NK-92 (cell line): ENCODE measurements around the gene OSBPL5.

Source experiments
- DNase-seq: peaks from one replicate; lab custom pipeline; 2025; ENCODE audit not compliant: unreplicated experiment; lab: John Stamatoyannopoulos, UW

Gene OSBPL5

DNA sequence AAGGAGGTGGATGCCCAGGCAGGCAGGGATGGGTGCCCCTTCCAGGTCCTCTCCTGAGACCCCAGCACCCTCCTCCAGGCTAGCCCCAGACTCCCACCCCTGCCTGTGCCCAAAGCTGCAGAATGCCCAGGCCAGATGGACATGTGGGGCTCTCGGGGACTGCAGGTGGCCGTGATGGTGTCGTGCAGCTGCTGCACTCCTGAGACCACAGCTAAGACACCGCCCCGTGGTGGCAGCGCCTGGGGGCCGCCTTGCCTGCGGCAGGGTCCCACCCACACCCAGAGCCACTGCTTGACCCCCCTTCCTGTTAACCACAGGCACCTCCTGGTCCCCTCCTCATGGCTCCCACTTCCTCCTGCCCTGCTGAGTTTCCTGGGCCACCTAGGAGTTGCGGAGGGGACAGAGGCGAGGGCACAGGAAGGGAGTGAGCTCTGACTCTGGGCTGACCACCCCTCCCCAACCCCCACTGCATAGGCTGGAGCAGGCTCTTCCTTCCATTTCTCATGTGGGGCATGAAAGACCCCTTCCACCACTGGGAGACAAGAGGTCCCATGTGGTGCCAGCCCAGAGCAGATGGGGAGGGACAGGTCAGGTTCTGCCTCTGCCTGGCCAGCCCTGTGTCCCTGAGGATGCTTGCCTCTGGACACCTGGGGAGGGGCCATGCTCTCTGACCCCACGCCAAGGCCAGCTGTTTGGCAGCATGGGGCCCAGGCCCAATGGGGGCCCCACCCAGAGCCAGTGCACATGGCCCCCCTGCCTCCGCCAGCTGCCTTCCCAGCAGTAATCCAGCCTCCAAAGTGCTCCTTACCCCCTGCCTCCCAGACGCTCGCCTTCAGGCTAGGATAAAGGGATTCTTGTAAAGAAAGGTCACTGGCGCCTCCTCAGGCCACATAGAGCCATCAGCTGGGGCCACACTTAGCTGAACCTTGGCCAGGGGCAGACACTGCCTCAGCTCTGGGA is 29.3 kb downstream of the OSBPL5 start:
- DNase-seq: no peak

DNA sequence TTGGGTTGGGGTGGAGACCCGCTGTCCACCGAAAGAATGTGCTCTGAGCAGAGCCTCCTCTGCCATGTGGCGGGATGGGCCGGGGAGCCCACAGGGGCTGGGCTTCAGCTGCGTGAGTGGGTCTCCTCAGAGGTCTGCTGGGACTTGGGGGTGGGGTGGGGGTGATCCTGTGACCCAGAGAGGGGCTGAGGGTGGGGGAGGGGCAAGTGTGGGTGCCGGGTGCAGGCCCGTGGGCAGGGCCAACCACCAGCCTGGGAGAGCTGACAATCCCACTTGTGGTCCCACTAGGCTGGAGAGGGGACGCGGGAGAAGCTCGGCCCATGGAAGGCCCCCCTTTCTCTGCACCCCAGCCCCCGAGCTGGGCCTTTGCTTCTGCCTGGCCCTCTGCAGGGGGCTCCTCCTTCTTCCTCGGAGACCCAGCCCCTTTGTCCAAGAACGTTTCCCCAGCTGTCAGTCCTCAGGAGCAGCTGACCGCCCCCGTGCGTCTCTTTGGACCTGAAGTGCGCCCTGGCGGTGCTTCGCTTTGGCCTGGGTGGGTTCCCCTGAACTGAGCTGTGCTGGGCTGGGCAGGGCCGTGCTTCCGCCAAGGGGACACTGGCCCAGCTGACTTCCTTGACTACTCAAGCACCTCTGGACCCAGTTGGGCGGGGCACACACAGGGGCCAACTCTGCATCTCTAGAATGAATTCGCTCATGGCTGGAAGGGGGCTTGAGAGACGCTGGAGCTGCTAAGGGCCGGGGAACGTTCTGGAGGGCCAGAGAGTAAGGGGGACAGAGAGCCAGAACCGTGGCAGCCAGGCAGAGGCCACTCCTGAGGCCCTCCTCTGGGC is 30.2 kb downstream of the OSBPL5 start:
- DNase-seq: no peak

DNA sequence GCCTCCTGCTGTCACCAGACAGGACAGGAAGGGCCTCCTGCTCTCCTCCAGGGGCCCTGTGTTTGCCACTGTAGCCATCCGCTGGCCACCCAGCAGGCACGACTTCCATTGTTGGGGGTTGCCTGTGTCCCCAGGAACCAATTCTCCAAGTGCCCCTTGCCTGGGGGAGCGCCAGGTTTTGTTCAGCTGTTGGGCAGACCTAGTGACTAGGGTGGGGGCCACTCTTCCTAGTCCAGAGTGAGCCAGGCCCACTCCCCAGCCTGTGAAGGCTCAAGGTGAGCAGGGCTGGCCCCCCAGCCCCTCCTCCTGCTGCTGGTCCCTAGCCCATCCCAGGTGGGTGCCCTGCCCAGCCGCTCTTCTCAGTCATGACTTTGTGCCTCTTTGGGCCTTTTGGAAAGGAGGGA is 30.9 kb downstream of the OSBPL5 start:
- no peak for DNase-seq

DNA sequence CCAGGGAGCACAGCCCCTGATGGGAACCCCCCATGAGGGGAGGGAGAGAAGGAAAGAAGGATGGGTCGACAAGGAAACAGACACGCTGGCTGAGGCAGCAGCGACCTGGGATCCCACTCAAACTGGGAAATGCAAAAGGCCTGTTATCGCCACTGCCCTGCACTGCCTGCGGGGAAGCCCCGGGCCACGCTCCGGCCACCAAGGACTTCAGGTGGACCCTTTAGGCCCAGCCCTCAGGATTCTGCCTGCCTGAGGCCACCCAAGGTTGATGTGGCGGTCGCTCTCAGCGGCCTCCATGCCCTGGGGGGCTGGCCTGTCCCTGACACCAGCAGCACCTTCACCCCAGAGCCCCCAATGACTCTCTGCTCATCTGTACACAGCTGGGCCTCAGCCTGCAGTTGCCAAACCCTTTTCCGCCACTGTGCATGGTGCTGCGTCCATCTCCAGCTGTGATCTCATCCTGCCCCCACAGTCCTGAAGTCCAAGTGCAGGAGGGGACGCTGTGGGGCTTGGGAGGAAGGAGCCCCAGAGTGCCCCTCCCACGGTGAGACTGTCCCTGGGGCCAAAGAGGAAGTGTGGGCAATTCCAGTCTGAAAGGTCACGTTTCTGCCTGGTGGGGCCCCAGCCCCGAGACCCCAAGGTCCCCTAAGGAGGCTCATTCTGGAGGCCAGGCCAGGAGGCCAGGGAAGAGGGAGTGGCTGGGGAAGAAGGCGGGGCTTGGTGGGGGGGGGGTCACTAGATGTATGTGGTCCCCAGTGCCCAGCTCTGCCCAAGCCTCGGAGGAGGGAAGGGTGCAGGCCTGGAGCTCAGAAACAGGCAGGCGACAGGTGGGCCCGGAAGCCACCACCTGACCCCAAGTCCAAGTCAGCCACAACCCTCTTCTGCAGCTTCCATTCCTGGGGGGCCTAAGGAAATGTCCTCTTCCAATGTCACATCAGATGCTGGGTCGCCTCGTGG is 31.6 kb downstream of the OSBPL5 start:
- no peak for DNase-seq

DNA sequence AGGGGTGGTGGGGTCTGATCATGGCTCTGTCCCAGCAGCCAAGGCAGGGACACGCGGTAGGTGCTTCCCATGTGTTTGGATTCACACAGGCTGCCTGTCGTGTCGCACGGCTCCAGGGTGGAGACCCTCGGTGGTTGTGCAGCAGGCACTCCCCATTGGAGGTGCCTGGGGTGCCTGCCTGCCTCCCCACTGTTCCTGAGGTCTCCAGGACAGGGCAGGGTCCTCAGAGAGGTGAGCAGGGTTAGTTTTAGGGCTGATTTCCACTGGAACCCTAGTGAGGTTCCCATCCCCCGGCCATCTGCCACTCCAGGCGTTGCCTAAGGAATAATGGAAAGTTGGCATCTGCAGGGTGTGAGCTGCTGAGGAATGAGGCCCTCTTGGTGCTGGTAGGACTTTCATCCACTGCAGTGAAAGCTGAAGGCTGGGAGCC is 32.3 kb downstream of the OSBPL5 start:
- DNase-seq: no peak

DNA sequence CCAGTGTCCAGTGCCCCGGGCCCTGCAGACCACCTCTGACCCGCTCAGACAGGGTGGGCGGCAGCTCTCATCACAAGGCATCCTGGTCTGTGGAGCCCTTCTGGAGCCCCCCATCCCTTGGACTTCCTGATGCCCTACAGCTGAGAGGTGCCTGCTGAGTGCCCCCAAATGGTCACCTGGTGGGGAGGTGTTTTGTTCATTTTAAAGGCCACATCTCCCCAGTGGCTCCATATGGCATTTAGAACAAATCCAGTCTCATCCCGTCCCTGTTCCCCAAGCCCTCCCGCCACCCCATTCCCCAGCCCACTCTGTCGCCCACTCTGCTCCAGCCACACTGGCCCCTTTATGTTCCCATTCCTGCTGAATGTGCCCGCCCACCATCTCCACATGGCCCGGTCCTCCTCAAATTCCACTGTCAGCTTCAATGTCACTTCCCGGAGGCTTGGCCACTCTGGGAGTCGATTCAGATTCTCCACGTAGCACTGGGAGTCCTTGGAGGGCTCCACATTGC is 32.8 kb downstream of the OSBPL5 start:
- no peak for DNase-seq

DNA sequence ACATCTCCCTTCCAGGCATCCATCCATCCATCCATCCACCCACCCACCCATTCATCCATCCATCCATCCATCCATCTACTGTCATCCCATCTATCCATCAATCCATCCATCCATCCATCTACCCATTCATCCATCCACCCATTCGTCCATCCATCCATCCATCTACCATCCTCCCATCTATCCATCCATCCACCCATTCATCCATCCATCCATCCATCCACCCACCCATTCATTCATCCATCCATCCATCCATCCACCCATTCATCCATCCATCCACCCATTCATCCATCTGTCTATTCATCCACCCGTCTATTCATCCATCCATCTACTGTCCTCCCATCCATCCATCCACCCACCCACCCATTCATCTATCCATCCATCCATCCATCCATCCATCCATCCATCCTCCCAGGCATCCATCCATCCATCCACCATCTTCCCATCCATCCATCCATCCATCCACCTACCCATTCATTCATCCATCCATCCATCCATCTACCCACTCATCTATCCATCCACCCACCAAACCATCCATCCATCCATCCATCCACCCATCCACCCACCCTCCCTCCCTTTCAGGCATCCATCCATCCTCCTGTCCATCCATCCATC is 33.7 kb downstream of the OSBPL5 start:
- DNase-seq: no peak

DNA sequence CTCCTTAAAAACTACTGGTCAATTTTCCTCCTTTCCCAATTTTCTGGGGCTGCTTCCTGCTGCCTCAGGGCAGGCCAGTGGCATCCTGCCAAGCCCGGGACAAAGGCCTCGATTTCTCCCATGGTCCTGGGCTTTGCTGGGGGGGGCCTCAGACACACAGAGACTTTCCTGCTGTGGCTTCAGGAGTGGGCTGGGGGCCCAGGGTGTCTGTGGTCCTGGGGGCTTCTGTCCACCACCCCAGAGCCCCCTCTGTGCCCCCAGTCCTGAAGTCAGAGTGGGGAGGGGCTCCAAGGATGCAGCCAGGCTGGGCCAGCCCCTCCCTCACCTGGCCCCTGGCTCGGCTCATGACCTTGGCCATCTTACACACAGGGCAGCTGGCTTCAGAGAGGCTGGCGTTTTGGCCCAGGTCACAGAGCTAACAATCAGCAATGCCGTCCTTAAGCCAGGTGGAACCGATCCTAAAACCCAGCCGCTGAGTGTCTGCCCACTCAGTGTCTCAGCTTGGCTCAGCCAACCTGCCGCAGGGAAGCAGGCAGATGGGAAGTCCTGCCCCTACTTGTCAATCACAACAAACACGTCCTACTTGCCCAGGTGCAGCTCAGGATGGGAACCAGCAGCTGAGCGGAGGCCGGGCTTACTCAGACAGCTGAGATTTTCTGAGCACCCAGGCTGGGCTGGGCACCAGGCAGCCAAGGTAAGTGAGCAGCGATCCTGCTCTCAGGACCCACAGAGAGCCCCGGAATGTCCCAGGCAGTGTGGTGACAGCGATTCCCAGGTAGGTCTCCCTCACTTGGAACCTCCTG is 34.6 kb downstream of the OSBPL5 start:
- no peak for DNase-seq

DNA sequence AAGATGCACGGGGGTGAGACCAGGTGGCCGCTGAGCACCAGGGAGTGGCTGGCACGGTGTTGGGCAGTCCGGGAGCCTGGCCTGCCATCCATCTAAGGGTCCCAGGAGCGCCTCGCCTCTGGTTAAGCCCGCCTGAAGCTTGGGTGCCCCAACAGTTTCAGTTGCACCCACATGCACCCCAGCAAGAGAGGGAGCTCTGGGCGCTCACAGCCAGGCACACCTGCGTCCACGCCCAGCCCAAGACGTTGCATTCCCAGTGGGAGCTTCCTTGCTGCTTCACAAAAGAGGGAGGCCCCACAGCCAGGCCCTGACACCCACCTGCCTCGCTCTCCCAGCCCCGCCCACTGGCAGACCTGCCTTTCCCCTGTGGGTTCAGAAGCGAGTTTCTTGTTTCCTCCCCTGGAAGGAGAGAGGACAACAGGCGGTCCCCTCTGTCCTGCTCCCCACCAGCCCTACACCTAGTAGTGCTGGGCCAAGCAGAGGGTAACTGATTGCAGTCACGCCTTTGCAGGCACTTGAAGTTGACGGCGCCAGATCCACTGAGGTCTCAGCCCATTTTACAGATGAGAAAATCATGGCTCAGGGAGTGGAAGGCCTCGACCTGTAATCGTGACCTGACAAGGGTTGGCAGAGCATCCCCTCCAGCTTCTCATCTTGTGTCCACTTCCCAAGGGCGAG is 35.4 kb downstream of the OSBPL5 start:
- DNase-seq: no peak

DNA sequence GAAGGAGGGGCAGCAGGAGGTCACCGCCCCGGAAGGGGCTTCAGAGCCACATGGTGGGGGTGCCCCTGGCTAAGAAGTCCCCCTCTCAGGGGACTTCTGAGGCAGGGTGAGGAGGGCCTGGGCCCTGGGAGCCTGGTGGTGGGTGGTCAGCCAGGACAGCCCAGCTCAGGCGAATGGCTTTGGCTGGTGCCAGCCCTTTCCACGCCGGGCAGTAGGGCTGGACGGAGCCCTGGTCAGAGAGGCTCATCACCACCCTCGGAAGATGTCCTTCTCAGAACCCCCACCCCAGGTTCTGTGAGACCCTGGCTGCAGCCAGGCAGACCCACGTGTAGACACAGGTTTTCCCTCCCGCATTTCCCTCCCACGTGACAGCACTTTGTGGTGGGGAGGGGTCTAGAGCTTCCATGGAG is 35.9 kb downstream of the OSBPL5 start:
- DNase-seq: no peak

DNA sequence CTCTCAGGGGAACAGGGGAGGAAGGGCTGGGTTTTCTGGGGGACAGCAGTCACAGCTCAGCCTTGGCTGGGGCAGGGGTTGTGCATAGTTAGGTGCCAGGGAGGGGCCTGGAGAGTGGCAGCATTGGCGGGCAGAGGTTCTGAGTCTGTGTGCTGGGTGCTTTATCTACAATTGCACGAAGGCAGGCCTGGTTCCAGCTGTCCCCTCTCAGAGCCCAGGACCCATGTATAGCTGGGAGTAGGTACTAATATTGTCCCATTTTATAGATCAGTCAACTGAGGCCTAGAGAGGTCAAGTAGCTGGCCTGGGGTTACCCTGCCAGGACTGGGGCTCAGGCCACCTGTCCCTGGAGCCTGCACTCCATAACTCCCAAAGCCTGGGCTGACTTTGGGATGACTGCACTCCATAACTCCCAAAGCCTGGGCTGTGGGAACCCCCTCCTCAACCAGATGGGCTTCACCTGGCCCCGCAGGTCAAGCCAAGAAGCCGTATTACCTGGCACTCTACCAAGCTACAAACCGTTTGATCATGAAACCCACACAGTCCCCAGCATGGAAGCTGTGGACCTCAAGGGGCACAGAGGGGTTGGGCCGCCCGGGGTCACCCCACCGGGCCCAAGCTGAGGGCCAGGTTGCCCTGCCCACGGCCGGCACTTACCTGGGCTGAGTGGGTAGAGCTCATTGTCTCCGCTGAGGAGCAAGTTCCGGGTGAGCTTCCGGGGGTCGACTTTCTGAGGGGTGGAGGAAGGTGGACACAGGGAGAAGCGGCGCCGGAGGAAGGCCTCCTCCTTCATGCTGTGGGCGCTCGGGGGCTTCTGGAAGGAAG is 36.5 kb downstream of the OSBPL5 start:
- DNase-seq: no peak

DNA sequence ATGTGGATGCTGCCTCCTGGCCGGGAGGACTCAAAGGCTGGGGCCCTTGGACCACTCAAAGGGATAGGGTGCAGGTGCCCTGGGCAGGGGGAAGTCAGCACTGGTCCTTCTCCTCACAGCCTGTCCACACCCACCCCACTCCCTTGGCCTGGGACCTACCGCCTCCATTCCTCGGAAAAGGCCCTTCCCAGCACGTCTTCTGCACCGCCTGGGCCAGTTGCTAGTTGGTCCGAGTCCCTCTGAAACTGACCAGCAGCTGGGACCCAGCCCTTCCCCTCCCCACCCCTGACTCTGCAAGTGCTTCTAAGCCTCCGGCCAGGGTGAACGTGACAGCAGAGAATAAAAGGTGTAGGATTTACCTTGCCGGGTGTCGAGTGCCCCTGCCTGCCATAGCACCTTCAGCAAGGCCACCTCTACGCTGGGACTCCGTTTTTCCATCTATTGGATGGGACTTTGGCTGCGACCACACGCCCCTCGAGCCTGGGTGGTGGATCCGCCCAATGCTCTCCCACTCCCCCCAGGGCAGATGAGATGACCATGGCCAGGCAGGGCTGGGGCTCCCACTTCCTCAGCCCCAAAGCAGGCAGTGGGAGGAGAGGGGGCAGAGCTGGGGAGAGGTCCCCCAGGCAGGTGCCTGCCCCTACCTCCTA is 37.3 kb downstream of the OSBPL5 start:
- no peak for DNase-seq

DNA sequence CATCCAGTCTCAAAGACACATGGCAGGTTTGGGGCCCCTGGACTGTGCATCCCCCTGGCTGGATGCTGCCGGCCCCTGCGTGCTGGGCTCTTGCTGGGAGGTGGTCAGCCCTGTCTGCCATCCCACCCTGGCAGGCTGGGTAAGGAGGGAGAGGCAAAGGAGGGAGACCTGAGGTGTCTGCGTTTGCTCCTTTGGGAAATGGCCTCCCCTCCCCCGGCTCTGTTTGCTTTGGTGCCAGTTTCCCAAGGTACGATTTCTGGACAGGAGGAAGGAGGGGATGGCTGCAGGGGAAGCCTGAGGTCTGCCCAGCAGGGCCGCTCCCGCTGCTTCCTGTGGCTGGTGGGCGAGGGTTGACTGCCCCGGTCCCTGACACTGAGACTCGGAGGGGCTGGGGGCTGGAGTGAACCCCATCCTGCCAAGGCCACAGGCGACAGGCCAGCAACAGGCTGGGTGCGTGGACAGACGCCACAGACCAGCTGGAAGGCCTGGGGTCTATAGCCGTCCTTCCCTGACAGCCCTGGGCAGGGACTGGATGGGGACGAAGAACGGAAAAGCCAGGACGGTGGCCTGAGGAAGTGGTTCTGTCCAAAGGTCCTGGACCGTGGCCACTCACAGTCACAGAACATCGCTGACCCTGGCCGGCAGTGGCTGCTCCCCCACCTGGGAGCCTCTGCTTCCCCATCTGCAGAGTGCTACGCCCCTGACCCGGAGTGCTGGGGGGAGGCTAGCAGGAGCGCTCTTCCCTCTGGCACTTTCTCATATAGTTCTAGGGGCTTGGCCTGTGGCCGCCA is 38.0 kb downstream of the OSBPL5 start:
- no peak for DNase-seq

DNA sequence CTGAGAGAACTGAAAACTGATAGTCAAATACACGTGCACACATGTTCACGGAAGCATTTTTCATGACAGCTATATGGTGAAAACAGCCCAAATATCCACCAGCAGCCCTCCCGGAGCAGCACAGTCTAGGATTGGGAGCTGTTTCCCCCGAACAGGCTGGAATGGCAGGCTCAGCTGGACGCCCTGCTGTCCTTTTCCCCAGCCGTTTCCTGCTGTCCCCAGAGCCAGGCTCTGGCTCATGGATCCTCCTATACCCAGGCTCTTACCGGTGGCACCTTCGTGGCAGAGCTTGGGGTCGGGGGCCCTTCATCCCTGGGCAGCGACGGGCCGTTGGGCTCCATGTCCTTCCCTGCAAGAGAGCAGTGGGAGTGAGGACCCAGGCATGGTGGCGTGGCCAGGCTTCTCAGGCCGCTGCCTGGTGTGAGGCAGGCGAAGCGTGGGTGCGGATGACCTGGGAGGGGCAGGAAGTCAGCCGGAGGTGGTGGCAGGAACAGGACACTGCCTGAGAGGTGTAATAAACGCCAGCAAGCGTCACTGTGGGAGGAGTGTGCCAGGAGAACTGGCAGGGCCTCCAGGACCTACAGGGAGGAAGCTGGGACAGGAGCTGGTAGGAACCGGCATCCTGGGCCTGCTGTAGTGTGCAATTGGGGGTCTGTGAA is 38.8 kb downstream of the OSBPL5 start:
- DNase-seq: no peak

DNA sequence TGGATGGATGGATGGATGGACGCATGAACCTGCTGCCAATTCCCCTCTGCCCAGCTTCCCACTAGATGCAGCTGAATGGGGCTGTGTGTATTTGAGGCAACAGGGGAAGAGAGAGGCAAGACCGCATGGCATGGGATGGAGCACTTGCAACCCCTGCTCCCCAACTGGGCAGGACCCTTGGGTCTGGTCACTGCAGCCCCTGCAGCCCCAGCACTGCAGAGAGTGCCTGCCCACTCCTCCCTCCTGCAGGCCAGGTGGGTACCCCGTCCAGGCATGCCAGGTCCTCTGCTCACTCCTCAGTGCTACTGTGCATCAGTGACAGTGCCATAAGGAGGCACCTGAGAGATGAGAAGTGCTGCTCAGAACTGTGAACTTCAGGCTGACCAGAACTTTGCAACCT is 40.3 kb downstream of the OSBPL5 start:
- no peak for DNase-seq
